Iris pigment epithelial cell (primary cell): ENCODE measurements around the gene CYP1A1.

ENCODE experiments used
- DNase-seq: peaks from one replicate; pipeline ENCODE4 v3.0.0-alpha.2; 2011; ENCODE audit warnings: low read depth

The CYP1A1 gene

DNA sequence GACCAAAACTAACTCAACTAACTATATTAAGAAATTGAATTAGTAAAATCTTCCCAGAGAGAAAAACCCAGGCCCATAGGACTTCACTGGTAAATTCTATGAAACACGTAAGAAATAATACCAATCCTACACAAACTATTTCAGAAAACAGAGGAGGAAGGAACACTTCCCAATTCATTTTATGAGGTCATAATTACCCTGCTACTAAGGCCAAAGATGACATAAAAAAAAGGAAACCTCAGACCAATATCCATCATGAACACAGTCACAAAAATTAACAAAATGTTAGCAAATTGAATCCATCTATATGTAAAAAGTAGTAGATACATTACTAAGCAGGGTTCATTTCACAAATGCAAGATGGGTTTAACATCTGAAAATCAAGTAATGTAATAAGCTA, 33.0 kb downstream of the CYP1A1 start:
- no peak for DNase-seq

DNA sequence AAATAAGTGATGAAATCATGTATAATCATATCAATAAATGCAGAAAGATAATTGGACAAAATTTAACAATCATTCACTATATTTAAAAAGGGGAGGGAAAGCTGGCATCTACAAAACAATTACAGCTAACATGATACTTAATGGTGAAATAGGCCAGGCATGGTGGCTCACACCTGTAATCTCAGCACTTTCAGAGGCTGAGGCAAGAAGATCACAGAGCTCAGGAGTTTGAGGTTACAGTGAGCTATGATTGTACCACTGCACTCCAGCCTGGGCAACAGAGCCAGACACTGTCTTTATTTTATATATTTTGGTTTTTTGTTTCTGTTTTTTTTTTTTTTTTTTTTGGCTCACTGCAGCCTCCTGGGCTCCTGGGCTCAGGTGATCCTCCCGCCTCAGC, 41.6 kb downstream of the CYP1A1 start:
- DNase-seq: no peak

DNA sequence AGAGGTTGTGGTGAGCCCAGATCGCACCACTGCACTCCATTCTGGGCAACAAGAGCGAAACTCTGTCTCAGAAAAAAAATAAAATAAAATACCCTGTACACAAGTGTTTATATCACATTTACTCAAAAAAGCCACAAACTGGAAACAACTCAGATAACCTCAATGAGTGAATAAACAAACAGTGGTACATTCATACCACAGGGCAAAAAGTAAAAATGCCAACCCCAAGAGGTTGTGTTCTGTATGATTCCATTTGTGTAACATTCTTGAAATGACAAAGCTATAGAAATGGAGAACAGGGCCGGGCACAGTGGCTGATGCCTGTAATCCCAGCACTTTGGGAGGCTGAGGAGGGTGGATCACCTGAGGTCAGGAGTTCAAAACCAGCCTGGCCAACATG, 42.4 kb downstream of the CYP1A1 start:
- DNase-seq: no peak

DNA sequence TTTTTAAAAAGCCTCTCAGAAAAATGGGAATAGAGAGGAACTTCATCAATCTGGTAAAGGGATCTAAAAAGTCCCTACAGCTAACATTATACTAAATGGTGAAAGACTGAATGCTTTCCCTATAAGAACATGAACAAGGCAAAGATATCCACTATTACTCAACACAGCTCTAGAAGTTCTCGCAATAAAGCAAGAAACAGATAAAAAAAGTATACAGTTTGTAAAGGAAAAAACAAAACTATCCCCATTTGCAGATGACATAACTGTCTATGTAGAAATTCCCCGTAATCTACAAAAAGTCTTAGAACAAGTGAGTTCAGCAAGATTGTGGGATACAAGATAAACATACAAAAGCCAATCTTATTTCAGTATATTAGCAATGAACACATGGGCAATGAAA, 44.9 kb downstream of the CYP1A1 start:
- DNase-seq: peak; percentile 41

DNA sequence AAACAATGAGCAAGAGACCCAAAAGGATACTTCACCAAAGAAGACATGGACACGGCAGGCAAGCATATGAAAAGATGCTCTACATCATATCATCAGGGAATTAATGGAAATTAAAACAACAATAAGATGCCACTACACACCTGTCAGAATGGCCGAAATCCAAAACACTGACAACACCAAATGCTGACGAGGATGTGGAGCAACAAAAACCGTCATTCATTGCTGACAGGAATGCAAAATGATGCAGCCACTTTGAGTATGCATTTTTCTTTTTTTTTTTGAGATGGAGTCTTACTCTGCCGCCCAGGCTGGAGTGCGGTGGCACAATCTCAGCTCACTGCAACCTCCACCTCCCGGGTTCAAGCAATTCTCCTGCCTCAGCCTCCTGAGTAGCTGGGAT, 48.5 kb downstream of the CYP1A1 start:
- DNase-seq: no peak

DNA sequence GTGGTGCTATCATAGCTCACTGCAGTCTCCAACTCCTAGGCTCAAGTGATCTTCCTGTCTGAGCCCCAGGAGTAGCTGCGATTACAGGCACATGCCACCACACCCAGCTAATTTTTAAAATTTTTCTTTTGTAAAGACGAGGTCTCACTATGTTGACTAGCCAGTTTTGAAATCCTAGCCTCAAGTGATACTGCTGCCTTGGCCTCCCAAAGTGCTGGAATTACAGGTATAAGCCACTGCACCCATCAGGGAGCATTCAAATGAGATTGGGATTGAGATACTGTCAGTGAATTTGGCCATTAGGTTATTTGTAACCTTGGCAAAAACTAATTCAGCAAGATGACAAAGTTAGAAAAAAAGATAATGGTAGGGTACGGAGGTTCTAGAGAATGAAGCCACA, 51.2 kb downstream of the CYP1A1 start:
- no peak for DNase-seq

DNA sequence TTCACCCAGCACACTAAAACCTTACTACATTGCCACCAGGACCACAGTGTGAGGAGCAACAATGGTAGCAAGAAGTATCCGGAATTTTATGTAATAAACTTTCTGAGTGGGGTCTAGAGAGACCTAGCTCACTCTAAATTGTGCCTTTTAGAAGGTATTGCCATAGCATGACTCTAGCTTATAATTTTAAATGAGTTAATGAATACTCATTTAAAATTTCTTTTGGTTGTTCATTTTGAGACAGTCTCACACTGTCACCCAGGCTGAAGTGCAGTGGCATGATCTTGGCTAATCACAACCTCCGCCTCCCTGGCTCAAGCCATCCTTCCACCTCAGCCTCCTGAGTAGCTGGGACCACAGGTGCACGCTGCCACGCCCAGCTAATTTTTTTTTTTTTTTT, 55.7 kb downstream of the CYP1A1 start:
- DNase-seq: no peak
